Measurements from ENCODE around the gene PIK3R3. TPM values are rescaled to one million over a fixed set of nuclear protein-coding genes. Genes with fewer than 3 reads are reported as not detected.

The PIK3R3 gene
- total RNA-seq, 1 experiment from 2014 or later: 1.6 TPM

DNA sequence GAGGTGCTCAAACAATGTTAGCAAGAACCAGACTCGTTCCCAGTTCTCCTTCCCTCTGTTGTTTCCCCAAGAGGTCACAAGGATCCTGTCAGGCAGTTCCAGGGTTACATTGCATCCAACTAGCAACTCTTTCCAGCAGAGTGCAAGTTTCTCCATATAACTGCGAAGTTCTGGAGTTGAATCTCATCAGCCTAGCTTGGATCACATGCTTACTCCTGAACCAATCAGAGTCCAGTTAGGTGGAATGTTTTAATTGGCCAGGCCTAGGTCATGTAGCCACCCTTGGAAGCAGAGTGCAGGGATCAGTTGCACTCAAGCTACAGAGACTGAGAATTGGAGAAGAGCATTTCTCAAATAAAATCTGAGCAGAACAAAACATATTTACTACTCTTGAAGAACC, 15.9 kb upstream of the PIK3R3 start (continued):
- no peak for TF ChIP-seq TCF7L2 (IDR thresholded peaks at IDR 0.05; ENCODE audit: borderline replicate concordance, extremely low read depth, insufficient read depth, insufficient read length)
- no peak for TF ChIP-seq JUND (IDR thresholded peaks at IDR 0.05)
- no peak for TF ChIP-seq EZH2 (IDR thresholded peaks at IDR 0.05)
- no peak for TF ChIP-seq POLR2AphosphoS5 (IDR thresholded peaks at IDR 0.05; ENCODE audit: low read depth, low read length)
- no peak for TF ChIP-seq POLR2A (IDR thresholded peaks at IDR 0.05; ENCODE audit: borderline replicate concordance, extremely low read depth, insufficient read depth, insufficient read length)

DNA sequence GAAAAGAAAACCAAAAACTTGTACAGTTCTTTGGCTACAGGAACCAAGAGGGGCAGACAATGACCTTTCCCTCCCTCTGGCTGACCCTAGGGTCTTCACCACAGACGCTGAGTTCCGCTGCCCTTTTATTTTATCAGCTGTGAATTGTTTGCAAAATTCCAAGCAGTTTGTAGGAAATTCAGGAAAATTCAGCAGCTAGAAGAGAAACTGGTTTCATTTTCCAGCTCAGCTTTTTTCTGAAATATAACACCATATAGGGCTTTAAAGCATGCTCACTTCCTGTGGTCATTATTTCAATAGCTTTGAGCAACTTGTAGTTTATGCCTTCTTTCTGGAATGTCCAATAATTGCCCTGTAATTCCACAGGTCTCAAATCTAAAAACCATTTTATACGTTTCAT, 5.5 kb upstream of the PIK3R3 start:
- no peak for DNase-seq (ENCODE audit: low read depth, low spot score)
- H4K20me1 ChIP-seq (ENCODE audit: insufficient read depth): no peaks in the 10 kb centered on the region
- no peak overlapping the region for H3K4me2 ChIP-seq (ENCODE audit: low read length)
- H3K27ac ChIP-seq (ENCODE audit: low read depth, low read length): no peak overlapping the region
- peaks cover 9 to 12% of the 10 kb centered on the region in 2 experiments; a peak in 3 of 4 replicates for H3K4me1 ChIP-seq (ENCODE audit: control insufficient read depth in 1 of 2, insufficient read depth in 2 of 2, low read length in 2 of 2)
- H3K9me3 ChIP-seq (ENCODE audit: control insufficient read depth in 1 of 2, insufficient read depth in 1 of 2, low read depth in 1 of 2, low read length in 2 of 2): no peaks in the 10 kb centered on the region
- no peak for ATAC-seq
- H2AFZ ChIP-seq (ENCODE audit: low read depth, low read length, poor library complexity, severe bottlenecking): no peak overlapping the region
- ChIA-PET CTCF (no interaction called here), POLR2A (no interaction called here), RAD21 (ENCODE audit: low non-redundant PET in 1 of 2, low total read pairs in 2 of 2, uncharacterized antibody in 2 of 2, unreplicated experiment in 2 of 2) (no interaction called here)
- H3K36me3 ChIP-seq (ENCODE audit: control insufficient read depth in 1 of 2, insufficient read depth in 2 of 2, low read length in 2 of 2): no peaks in the 10 kb centered on the region
- H3K27me3 ChIP-seq (ENCODE audit: insufficient read depth, low read length): no peaks in the 10 kb centered on the region
- no peak overlapping the region for H3K9ac ChIP-seq (ENCODE audit: low read length)
- H3K4me3 ChIP-seq (replicated peaks in 1 of 2; ENCODE audit: low read depth in 1 of 2, low read length in 2 of 2): no peak overlapping the region
- H3K79me2 ChIP-seq (ENCODE audit: insufficient read depth, low read length): no peaks in the 10 kb centered on the region
- BruUV-seq (replicated peaks): no TSS peak
- no peak for TF ChIP-seq JUND (IDR thresholded peaks at IDR 0.05)
- TF ChIP-seq EGR1 (IDR thresholded peaks at IDR 0.05; ENCODE audit: low read depth): no peak
- TF ChIP-seq TCF7L2 (IDR thresholded peaks at IDR 0.05; ENCODE audit: borderline replicate concordance, extremely low read depth, insufficient read depth, insufficient read length): no peak
- no peak for TF ChIP-seq POLR2AphosphoS5 (IDR thresholded peaks at IDR 0.05; ENCODE audit: low read depth, low read length)
- TF ChIP-seq CEBPB (IDR thresholded peaks at IDR 0.05; ENCODE audit: low read depth): no peak
- TF ChIP-seq SP1 (IDR thresholded peaks at IDR 0.05; ENCODE audit: low read depth): no peak
- no peak for TF ChIP-seq ZNF274 (IDR thresholded peaks at IDR 0.05; ENCODE audit: low read depth, low read length)
- TF ChIP-seq CBX3 (IDR thresholded peaks at IDR 0.05; ENCODE audit: low read depth): no peak
- no peak for TF ChIP-seq EZH2 (IDR thresholded peaks at IDR 0.05)
- TF ChIP-seq, protein P1, sequence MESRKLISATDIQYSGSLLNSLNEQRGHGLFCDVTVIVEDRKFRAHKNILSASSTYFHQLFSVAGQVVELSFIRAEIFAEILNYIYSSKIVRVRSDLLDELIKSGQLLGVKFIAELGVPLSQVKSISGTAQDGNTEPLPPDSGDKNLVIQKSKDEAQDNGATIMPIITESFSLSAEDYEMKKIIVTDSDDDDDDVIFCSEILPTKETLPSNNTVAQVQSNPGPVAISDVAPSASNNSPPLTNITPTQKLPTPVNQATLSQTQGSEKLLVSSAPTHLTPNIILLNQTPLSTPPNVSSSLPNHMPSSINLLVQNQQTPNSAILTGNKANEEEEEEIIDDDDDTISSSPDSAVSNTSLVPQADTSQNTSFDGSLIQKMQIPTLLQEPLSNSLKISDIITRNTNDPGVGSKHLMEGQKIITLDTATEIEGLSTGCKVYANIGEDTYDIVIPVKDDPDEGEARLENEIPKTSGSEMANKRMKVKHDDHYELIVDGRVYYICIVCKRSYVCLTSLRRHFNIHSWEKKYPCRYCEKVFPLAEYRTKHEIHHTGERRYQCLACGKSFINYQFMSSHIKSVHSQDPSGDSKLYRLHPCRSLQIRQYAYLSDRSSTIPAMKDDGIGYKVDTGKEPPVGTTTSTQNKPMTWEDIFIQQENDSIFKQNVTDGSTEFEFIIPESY (IDR thresholded peaks at IDR 0.05; ENCODE audit: extremely low read depth, insufficient replicate concordance, low read length): no peak
- no peak for TF ChIP-seq ZFX (IDR thresholded peaks at IDR 0.05)
- TF ChIP-seq RAD21 (IDR thresholded peaks at IDR 0.05; ENCODE audit: low read depth): no peak
- TF ChIP-seq, protein P2, sequence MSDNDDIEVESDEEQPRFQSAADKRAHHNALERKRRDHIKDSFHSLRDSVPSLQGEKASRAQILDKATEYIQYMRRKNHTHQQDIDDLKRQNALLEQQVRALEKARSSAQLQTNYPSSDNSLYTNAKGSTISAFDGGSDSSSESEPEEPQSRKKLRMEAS (IDR thresholded peaks at IDR 0.05): no peak
- TF ChIP-seq, protein P3, sequence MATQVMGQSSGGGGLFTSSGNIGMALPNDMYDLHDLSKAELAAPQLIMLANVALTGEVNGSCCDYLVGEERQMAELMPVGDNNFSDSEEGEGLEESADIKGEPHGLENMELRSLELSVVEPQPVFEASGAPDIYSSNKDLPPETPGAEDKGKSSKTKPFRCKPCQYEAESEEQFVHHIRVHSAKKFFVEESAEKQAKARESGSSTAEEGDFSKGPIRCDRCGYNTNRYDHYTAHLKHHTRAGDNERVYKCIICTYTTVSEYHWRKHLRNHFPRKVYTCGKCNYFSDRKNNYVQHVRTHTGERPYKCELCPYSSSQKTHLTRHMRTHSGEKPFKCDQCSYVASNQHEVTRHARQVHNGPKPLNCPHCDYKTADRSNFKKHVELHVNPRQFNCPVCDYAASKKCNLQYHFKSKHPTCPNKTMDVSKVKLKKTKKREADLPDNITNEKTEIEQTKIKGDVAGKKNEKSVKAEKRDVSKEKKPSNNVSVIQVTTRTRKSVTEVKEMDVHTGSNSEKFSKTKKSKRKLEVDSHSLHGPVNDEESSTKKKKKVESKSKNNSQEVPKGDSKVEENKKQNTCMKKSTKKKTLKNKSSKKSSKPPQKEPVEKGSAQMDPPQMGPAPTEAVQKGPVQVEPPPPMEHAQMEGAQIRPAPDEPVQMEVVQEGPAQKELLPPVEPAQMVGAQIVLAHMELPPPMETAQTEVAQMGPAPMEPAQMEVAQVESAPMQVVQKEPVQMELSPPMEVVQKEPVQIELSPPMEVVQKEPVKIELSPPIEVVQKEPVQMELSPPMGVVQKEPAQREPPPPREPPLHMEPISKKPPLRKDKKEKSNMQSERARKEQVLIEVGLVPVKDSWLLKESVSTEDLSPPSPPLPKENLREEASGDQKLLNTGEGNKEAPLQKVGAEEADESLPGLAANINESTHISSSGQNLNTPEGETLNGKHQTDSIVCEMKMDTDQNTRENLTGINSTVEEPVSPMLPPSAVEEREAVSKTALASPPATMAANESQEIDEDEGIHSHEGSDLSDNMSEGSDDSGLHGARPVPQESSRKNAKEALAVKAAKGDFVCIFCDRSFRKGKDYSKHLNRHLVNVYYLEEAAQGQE (IDR thresholded peaks at IDR 0.05; ENCODE audit: low read depth): no peak
- TF ChIP-seq ELF1 (IDR thresholded peaks at IDR 0.05; ENCODE audit: borderline replicate concordance, low read depth): no peak
- no peak for TF ChIP-seq SRF (IDR thresholded peaks at IDR 0.05; ENCODE audit: low read depth)
- no peak for TF ChIP-seq EZH2phosphoT487 (IDR thresholded peaks at IDR 0.05; ENCODE audit: borderline replicate concordance)
- H3K9me2 ChIP-seq (ENCODE audit: insufficient read depth): no peaks in the 10 kb centered on the region
- intact Hi-C loops (cut with micrococcal nuclease): no loop called here
